IMR-90 (cell line): ENCODE results near the gene MACROD1.

Experiments used
- CEBPB ChIP-seq: IDR thresholded peaks from 2 replicates; pipeline ENCODE4 v1.6.1; 2012; ENCODE audit warnings: low read depth, low read length, improper control_type of control experiment
- MAZ ChIP-seq: IDR thresholded peaks from 2 replicates; pipeline ENCODE4 v1.6.1; 2012; ENCODE audit warnings: low read depth, mild to moderate bottlenecking, low read length, improper control_type of control experiment, moderate library complexity, borderline replicate concordance
- MXI1 ChIP-seq: IDR thresholded peaks from 2 replicates; pipeline ENCODE4 v1.6.1; 2012; ENCODE audit warnings: low read depth, mild to moderate bottlenecking, low read length, moderate library complexity, borderline replicate concordance
- POLR2A ChIP-seq: IDR thresholded peaks from 2 replicates; pipeline ENCODE4 v1.6.1; 2012; ENCODE audit warnings: mild to moderate bottlenecking, low read depth, low read length
- RAD21 ChIP-seq: IDR thresholded peaks from 2 replicates; pipeline ENCODE4 v1.6.1; 2012; ENCODE audit warnings: low read length, improper control_type of control experiment
- RCOR1 ChIP-seq: IDR thresholded peaks from 2 replicates; pipeline ENCODE4 v1.6.1; 2012; ENCODE audit warnings: mild to moderate bottlenecking, low read length, improper control_type of control experiment; ENCODE audit not compliant: insufficient replicate concordance
- RFX5 ChIP-seq: IDR thresholded peaks from 2 replicates; pipeline ENCODE4 v1.8.0; 2012; ENCODE audit warnings: low read depth, mild to moderate bottlenecking, low read length, moderate library complexity
- SMC3 ChIP-seq: fragments of 150-350 bp; IDR thresholded peaks from 2 replicates; pipeline ENCODE4 v1.6.1; 2016; ENCODE audit warnings: low read depth, mild to moderate bottlenecking, antibody characterized with exemption, low read length, moderate library complexity
- TF ChIP-seq, protein P1 (sequence below): conservative IDR thresholded peaks from 2 replicates; pipeline ENCODE4 v1.5.1; 2012; ENCODE audit warnings: mild to moderate bottlenecking, low read depth, low read length, improper control_type of control experiment
- TF ChIP-seq, protein P2 (sequence below): fragments of 150-350 bp; IDR thresholded peaks from 2 replicates; pipeline ENCODE4 v1.6.1; 2017; ENCODE audit warnings: mild to moderate bottlenecking, antibody characterized with exemption, low read length, low read depth
- TF ChIP-seq, protein P3 (sequence below): fragments of 150-350 bp; IDR thresholded peaks from 2 replicates; pipeline ENCODE4 v1.6.1; 2016; ENCODE audit warnings: low read depth, mild to moderate bottlenecking, low read length, moderate library complexity, borderline replicate concordance

DNA sequence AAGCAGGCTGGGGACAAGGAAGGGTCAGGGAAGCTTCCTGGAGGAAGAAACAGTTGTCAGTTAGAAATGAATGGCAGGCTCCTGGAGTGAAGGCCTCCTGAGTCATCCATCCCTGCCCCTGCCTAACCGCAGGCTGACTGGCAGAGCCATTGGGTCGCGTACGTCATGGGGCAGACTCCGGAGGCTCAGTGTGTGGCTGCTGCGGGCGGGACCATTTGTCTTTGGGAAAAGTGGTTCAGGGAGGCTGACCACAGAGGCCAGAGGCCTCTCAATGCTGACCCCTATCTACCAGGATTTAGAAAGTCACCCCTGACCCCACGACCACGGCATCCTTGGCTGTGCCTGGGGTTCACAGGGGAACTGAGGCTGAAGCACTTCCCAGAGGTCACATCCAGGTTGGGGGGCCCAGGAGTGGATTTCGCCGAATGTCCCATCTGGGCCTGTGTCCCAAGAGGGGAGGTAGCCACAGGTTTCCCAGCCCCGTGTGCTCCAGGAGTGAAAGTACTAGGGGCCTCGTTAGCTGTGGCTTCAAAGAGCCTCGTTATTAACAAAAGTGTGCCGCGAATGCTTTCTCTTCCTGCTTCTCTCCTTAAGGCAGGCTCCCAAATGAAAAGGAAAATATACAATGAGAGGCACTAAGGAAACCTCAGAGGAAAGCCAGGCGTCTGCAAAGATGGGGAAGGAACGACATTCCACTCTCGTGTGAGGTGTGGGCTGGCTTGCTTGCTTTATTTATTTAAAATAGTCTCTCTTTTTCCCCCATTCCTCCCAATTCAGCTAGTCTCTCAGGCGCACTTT, 71.3 kb downstream of the MACROD1 start:
- TF ChIP-seq, protein P1, sequence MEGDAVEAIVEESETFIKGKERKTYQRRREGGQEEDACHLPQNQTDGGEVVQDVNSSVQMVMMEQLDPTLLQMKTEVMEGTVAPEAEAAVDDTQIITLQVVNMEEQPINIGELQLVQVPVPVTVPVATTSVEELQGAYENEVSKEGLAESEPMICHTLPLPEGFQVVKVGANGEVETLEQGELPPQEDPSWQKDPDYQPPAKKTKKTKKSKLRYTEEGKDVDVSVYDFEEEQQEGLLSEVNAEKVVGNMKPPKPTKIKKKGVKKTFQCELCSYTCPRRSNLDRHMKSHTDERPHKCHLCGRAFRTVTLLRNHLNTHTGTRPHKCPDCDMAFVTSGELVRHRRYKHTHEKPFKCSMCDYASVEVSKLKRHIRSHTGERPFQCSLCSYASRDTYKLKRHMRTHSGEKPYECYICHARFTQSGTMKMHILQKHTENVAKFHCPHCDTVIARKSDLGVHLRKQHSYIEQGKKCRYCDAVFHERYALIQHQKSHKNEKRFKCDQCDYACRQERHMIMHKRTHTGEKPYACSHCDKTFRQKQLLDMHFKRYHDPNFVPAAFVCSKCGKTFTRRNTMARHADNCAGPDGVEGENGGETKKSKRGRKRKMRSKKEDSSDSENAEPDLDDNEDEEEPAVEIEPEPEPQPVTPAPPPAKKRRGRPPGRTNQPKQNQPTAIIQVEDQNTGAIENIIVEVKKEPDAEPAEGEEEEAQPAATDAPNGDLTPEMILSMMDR, result no peak
- TF ChIP-seq RCOR1, result no peak
- no peak for TF ChIP-seq POLR2A
- no peak for TF ChIP-seq MXI1
- no peak for TF ChIP-seq SMC3
- TF ChIP-seq RFX5, result no peak
- TF ChIP-seq, protein P2, sequence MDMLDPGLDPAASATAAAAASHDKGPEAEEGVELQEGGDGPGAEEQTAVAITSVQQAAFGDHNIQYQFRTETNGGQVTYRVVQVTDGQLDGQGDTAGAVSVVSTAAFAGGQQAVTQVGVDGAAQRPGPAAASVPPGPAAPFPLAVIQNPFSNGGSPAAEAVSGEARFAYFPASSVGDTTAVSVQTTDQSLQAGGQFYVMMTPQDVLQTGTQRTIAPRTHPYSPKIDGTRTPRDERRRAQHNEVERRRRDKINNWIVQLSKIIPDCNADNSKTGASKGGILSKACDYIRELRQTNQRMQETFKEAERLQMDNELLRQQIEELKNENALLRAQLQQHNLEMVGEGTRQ, result 0 out of 2 replicates have a peak, but pooled peaks have one; percentile 22
- TF ChIP-seq CEBPB, result no peak
- TF ChIP-seq, protein P3, sequence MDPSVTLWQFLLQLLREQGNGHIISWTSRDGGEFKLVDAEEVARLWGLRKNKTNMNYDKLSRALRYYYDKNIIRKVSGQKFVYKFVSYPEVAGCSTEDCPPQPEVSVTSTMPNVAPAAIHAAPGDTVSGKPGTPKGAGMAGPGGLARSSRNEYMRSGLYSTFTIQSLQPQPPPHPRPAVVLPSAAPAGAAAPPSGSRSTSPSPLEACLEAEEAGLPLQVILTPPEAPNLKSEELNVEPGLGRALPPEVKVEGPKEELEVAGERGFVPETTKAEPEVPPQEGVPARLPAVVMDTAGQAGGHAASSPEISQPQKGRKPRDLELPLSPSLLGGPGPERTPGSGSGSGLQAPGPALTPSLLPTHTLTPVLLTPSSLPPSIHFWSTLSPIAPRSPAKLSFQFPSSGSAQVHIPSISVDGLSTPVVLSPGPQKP, result no peak
- 0 out of 2 replicates have a peak, but pooled peaks have one; percentile 26 for TF ChIP-seq MAZ
- TF ChIP-seq RAD21, result no peak
